Measurements from ENCODE around the gene SPPL2C. TPM values are rescaled to one million over a fixed set of nuclear protein-coding genes. Genes with fewer than 3 reads are reported as not detected.

Gene SPPL2C
- total RNA-seq, 1 experiment from 2014 or later, result not detected

- no peak overlapping the region for H3K4me2 ChIP-seq (ENCODE audit: insufficient read depth, insufficient read length, low read length)
- no peak for DNase-seq
Measured at GRCh38 chr17:45874151-45874550, 29.5 kb downstream of the SPPL2C start.

More at GRCh38 chr17:45874151-45874550, 29.5 kb downstream of the SPPL2C start:
- Mint-ChIP-seq H3K4me1 (peaks cover 11% of the 10 kb centered on the region in 2 experiments), H3K4me3 (no peak overlapping the region), H3K27ac (no peak overlapping the region), H3K36me3 (ENCODE audit: insufficient read depth in 1 of 3, low read depth in 3 of 3) (no peaks in the 10 kb centered on the region), H3K27me3 (ENCODE audit: low read depth) (peaks cover 11% of the 10 kb centered on the region), H3K9me3 (no peaks in the 10 kb centered on the region)
- Histone ChIP-seq H4K5ac (ENCODE audit: insufficient read length, low read depth, low read length) (no peak overlapping the region), H2AFZ (ENCODE audit: low read length) (no peak overlapping the region), H3K14ac (ENCODE audit: insufficient read depth, low read length) (no peak overlapping the region), H2BK12ac (ENCODE audit: insufficient read length, low read depth, low read length) (no peak overlapping the region), H3K56ac (ENCODE audit: insufficient read length, low read depth, low read length) (no peak overlapping the region), H3K27ac (ENCODE audit: insufficient read length, low read depth, low read length) (no peak overlapping the region), H3K18ac (ENCODE audit: insufficient read length, low read depth, low read length) (no peak overlapping the region), H3K23ac (ENCODE audit: insufficient read length, low read depth, low read length) (no peak overlapping the region), H4K20me1 (ENCODE audit: control insufficient read depth, insufficient read depth, insufficient read length) (no peaks in the 10 kb centered on the region), H3T11ph (ENCODE audit: low read length) (no peak overlapping the region), H2BK20ac (ENCODE audit: low read depth, low read length, poor library complexity, severe bottlenecking) (no peak overlapping the region), H3K79me2 (ENCODE audit: insufficient read depth, low read length) (no peaks in the 10 kb centered on the region), H2BK120ac (ENCODE audit: low read depth, low read length, poor library complexity, severe bottlenecking) (no peak overlapping the region), H3K79me1 (ENCODE audit: insufficient read depth, low read depth, low read length, poor library complexity, severe bottlenecking) (no peaks in the 10 kb centered on the region), H3K23me2 (ENCODE audit: insufficient read length, low read depth, low read length, poor library complexity, severe bottlenecking) (no peaks in the 10 kb centered on the region), H4K91ac (ENCODE audit: insufficient read length, low read depth, low read length) (no peak overlapping the region), H3K4me1 (ENCODE audit: insufficient read depth, low read length) (no peaks in the 10 kb centered on the region), H3K9ac (ENCODE audit: extremely low read depth, insufficient read length, low read length) (no peak overlapping the region), H2BK15ac (ENCODE audit: low read depth, low read length) (no peak overlapping the region), H2AK5ac (ENCODE audit: insufficient read length, low read length) (no peak overlapping the region), H4K8ac (replicated peaks; ENCODE audit: insufficient read length, low read depth, low read length) (no peak overlapping the region), H2BK5ac (ENCODE audit: insufficient read length, low read length) (no peak overlapping the region), H3K27me3 (ENCODE audit: insufficient read depth, low read length) (no peaks in the 10 kb centered on the region), H3K9me3 (ENCODE audit: control insufficient read depth, low read depth, low read length) (no peaks in the 10 kb centered on the region), H3K4ac (ENCODE audit: low read depth, low read length) (no peak overlapping the region)
- no peak for TF ChIP-seq CTCF (conservative IDR thresholded peaks at IDR 0.05)
- WGBS (ENCODE audit: extremely low coverage, insufficient read length, low lambda C conversion rate), result no CpG with 5 or more reads among the region's 3 CpGs
